Measurements from ENCODE around the gene KLHL29.
A peak's percentile ranks its signal among the peaks of the same experiment; 100 is the strongest.

KLHL29 gene

DNA sequence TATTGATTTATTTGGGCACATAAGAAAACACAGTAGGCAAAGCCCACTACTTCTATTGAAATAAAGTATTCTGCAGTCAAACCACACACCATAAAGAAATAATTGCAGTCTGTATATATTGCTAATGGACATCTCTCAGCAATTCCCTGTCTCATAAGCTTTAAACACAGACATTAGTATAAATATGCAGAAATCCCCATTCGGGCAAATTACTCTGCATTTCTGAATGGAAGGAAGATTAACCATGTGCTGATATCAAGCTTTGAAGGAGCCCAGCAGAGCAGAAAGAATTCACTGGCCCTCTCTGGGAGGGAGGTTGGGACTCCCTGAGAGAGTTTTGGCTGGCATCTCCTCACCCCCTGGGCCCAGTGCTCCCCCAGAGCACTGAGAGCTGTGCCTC lies 272.4 kb downstream of the KLHL29 start:
- TF ChIP-seq FOXP2 (optimal IDR thresholded peaks at IDR 0.05; ENCODE audit: borderline replicate concordance, extremely low read depth, extremely low read length, insufficient read depth) (no peak), SIN3A (IDR thresholded peaks at IDR 0.05; ENCODE audit: borderline replicate concordance, insufficient read depth, low read length) (no peak)

DNA sequence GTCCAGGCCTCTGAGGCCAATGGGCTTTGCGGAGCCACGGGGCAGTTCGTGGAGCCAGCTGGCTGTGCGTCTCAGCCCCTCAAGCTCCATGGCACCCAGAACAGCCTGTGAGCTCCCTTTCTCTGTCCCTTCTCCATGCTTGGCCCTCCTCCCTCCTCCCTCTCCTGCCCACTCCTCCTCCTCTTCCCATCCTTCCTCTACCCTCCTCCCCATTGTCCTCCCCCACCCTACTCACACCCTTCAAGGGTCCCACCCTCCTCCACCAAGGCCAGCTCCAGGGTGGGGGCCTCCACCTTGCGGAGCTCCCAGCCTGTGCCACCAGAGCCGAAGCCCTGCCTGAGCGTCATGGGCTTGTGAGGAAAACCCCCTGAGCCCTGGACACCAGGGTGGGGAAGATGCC lies 273.0 kb downstream of the KLHL29 start:
- TF ChIP-seq TAF1 (IDR thresholded peaks at IDR 0.05; ENCODE audit: borderline replicate concordance, insufficient read depth, low read length), result no peak
- no peak for TF ChIP-seq FOXP2 (optimal IDR thresholded peaks at IDR 0.05; ENCODE audit: borderline replicate concordance, extremely low read depth, extremely low read length, insufficient read depth)
- no peak for TF ChIP-seq POLR2AphosphoS5 (IDR thresholded peaks at IDR 0.05; ENCODE audit: low read depth, low read length)
- no peak for TF ChIP-seq SIN3A (IDR thresholded peaks at IDR 0.05; ENCODE audit: borderline replicate concordance, insufficient read depth, low read length)
- TF ChIP-seq, protein P1, sequence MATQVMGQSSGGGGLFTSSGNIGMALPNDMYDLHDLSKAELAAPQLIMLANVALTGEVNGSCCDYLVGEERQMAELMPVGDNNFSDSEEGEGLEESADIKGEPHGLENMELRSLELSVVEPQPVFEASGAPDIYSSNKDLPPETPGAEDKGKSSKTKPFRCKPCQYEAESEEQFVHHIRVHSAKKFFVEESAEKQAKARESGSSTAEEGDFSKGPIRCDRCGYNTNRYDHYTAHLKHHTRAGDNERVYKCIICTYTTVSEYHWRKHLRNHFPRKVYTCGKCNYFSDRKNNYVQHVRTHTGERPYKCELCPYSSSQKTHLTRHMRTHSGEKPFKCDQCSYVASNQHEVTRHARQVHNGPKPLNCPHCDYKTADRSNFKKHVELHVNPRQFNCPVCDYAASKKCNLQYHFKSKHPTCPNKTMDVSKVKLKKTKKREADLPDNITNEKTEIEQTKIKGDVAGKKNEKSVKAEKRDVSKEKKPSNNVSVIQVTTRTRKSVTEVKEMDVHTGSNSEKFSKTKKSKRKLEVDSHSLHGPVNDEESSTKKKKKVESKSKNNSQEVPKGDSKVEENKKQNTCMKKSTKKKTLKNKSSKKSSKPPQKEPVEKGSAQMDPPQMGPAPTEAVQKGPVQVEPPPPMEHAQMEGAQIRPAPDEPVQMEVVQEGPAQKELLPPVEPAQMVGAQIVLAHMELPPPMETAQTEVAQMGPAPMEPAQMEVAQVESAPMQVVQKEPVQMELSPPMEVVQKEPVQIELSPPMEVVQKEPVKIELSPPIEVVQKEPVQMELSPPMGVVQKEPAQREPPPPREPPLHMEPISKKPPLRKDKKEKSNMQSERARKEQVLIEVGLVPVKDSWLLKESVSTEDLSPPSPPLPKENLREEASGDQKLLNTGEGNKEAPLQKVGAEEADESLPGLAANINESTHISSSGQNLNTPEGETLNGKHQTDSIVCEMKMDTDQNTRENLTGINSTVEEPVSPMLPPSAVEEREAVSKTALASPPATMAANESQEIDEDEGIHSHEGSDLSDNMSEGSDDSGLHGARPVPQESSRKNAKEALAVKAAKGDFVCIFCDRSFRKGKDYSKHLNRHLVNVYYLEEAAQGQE (IDR thresholded peaks at IDR 0.05; ENCODE audit: insufficient read depth in 1 of 2, low read depth in 2 of 2, low read length in 2 of 2), result no peak

DNA sequence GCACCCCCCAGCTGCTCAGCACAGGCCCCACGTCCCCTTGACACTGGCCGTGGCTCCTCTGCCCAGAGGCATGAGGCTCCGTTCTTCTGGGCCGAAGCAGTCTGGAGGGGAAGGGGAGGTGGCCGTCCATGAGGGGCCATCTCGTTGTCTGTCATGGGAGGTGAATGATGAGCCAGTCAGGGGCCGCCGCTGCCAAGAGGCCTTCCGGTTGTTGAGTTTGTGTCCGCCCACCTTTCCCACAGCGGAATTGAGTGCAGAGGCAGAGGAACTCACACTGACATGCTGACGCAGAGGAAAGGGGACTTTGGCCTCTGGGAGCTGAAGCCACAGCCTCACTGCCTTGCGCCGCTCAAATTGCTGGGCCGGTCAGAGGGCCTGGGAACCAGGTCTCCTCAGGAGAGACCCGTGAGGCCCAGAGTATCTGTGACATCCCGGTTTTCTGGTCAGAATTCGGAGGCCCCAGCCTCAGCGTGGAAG lies 273.5 kb downstream of the KLHL29 start:
- TF ChIP-seq FOXP2 (optimal IDR thresholded peaks at IDR 0.05; ENCODE audit: borderline replicate concordance, extremely low read depth, extremely low read length, insufficient read depth), result peak; percentile 5
- TF ChIP-seq, protein P1 (IDR thresholded peaks at IDR 0.05; ENCODE audit: insufficient read depth in 1 of 2, low read depth in 2 of 2, low read length in 2 of 2), result no peak

DNA sequence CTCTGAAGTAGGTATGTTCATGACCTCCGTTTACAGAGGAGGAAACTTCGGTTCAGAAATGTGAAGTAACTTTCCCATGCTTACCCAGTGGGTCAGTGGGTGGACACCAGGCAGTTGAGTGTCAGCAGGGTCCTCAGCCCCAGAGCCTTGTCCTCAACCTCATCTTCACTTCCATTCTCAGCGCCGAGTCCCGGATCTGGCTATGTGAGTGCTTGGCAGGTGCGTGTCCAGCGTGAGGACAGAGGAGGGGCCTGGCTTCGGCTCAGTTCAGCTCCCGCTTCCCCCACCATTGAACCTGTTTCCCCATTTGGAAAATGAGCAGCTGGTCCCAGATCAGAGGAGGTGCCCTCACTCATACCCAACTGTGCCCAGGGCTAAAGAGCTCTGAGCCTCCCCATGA lies 274.3 kb downstream of the KLHL29 start:
- TF ChIP-seq, protein P1 (IDR thresholded peaks at IDR 0.05; ENCODE audit: insufficient read depth in 1 of 2, low read depth in 2 of 2, low read length in 2 of 2), result no peak
- no peak for TF ChIP-seq FOXP2 (optimal IDR thresholded peaks at IDR 0.05; ENCODE audit: borderline replicate concordance, extremely low read depth, extremely low read length, insufficient read depth)
- TF ChIP-seq POLR2AphosphoS5 (IDR thresholded peaks at IDR 0.05; ENCODE audit: low read depth, low read length), result no peak
- no peak for TF ChIP-seq TAF1 (IDR thresholded peaks at IDR 0.05; ENCODE audit: borderline replicate concordance, insufficient read depth, low read length)
- no peak for TF ChIP-seq SIN3A (IDR thresholded peaks at IDR 0.05; ENCODE audit: borderline replicate concordance, insufficient read depth, low read length)

DNA sequence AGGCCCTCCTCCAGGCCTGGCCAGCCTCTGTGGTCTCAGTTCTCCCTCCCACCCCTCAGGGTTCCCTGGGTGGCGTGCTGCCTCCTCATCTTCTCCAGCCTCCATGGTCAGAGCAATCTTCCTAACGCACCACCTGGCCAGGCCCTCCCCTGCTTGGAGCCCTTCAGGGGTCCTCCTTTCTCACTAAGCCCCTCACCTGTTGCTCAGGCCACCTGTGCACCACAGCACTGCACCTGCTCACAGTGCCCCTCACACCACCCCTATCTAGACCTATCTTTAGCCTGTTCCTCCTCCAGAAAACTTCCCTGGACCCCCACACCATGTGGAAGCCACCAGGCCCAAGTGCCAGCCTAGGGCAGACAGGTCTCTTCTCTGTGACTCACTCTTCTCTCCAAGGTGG lies 274.8 kb downstream of the KLHL29 start:
- no peak for TF ChIP-seq SIN3A (IDR thresholded peaks at IDR 0.05; ENCODE audit: borderline replicate concordance, insufficient read depth, low read length)
- no peak for TF ChIP-seq TAF1 (IDR thresholded peaks at IDR 0.05; ENCODE audit: borderline replicate concordance, insufficient read depth, low read length)
- TF ChIP-seq, protein P1 (IDR thresholded peaks at IDR 0.05; ENCODE audit: insufficient read depth in 1 of 2, low read depth in 2 of 2, low read length in 2 of 2), result no peak
- no peak for TF ChIP-seq FOXP2 (optimal IDR thresholded peaks at IDR 0.05; ENCODE audit: borderline replicate concordance, extremely low read depth, extremely low read length, insufficient read depth)
- TF ChIP-seq POLR2AphosphoS5 (IDR thresholded peaks at IDR 0.05; ENCODE audit: low read depth, low read length), result no peak
